Upper lobe of right lung (tissue), 1 donor: Measurements from ENCODE around the gene RASA2. TPM values are rescaled to one million over a fixed set of nuclear protein-coding genes. Genes with fewer than 3 reads are reported as not detected.

Experiments used
- ATAC-seq: fragments of 200-7000 bp; cut with Tn5 transposase; one replicate; pipeline ENCODE4 v1.9.1; 2020; ENCODE audit warnings: mild to moderate bottlenecking, moderate library complexity
- DNase-seq: peaks from one replicate; pipeline ENCODE4 v3.0.0-alpha.2; 2020
- H3K27ac ChIP-seq: fragments of 200-600 bp; one replicate; pipeline ENCODE4 v1.8.0; 2022
- H3K27me3 ChIP-seq: fragments of 200-600 bp; one replicate; pipeline ENCODE4 v1.8.0; 2022; ENCODE audit warnings: mild to moderate bottlenecking
- H3K36me3 ChIP-seq: fragments of 200-600 bp; one replicate; pipeline ENCODE4 v1.8.0; 2022
- H3K4me1 ChIP-seq: fragments of 200-600 bp; one replicate; pipeline ENCODE4 v1.8.0; 2022
- H3K4me3 ChIP-seq: fragments of 200-600 bp; one replicate; pipeline ENCODE4 v1.8.0; 2022; ENCODE audit warnings: mild to moderate bottlenecking
- H3K9me3 ChIP-seq: fragments of 200-600 bp; one replicate; pipeline ENCODE4 v1.8.0; 2022
- intact Hi-C: fragments of 100-400 bp; cut with DNase I; formaldehyde crosslinking; loops from one replicate; pipeline ENCODE4 v1.11.0; 2022
- long read RNA-seq: library from polyadenylated mRNA; unstranded; transcript quantifications from one replicate; pipeline ENCODE4 v2.0.0, GENCODE V29; 2021
- total RNA-seq: library from RNA; stranded (reverse); fragmentation: NEBNext Ultra II Directional; extraction: Animal tissue kit (Norgen Biotek cat#: 25700); gene quantifications from one replicate; pipeline ENCODE4 v1.2.1, GENCODE V29; 2021
- TF ChIP-seq, protein P1 (sequence below): fragments of 200-600 bp; IDR thresholded peaks from one replicate; pipeline ENCODE4 v1.8.0; 2022; ENCODE audit warnings: antibody characterized with exemption
- donor health status: DM: no; HTN: yes; CAD: no; lungs with severe emphysema.

The RASA2 gene, protein sequence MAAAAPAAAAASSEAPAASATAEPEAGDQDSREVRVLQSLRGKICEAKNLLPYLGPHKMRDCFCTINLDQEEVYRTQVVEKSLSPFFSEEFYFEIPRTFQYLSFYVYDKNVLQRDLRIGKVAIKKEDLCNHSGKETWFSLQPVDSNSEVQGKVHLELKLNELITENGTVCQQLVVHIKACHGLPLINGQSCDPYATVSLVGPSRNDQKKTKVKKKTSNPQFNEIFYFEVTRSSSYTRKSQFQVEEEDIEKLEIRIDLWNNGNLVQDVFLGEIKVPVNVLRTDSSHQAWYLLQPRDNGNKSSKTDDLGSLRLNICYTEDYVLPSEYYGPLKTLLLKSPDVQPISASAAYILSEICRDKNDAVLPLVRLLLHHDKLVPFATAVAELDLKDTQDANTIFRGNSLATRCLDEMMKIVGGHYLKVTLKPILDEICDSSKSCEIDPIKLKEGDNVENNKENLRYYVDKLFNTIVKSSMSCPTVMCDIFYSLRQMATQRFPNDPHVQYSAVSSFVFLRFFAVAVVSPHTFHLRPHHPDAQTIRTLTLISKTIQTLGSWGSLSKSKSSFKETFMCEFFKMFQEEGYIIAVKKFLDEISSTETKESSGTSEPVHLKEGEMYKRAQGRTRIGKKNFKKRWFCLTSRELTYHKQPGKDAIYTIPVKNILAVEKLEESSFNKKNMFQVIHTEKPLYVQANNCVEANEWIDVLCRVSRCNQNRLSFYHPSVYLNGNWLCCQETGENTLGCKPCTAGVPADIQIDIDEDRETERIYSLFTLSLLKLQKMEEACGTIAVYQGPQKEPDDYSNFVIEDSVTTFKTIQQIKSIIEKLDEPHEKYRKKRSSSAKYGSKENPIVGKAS
- 30.3 TPM for total RNA-seq
- long read RNA-seq, full-length matches to known transcripts = 6 of 29 reads
- long read RNA-seq, partial matches to known transcripts = 6 of 29 reads
- long read RNA-seq, other reads (novel, unspliced or antisense) = 17 of 29 reads

DNA sequence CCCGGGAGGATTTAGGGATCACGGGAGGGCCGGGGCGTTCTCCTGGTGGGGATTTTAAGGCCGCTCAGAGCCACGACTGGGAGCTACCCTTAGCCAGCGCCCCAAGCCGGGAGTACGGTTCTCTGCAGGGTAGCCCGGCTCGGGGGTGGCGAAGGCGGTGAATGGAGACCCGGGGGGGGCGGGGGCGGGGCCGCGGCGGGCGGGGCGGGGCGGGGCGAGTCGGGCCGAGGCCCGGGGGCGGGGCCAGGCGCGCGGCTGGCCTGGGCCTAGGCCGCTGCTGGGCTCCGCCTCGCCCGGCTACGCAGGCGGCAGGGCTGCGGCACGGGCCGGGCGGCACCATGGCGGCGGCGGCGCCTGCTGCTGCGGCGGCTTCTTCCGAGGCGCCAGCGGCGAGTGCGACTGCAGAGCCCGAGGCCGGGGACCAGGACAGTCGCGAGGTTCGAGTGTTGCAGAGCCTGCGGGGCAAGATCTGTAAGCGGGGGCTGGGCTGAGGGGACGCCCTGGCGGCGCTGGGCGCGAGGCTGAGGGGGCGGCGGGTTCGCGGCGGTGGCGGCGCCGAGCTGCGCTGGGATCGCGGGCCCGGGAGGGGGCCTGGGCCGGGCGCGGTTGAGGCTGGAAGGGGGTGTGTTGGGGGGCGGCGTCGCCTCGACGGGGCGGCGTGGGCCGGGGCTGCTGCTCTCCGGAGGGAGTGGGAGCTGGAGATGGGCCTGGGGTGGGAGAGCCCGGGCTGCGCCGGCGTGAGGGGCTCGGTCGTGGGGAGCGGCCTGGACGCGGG is at the start of gene RASA2:
RASA2 (plus strand) TSS at position 282 of the 775 bp plus-strand sequence; CDS start at position 339, 57 bp downstream.
- H3K4me3 ChIP-seq = peak within 1 kb of the TSS; percentile 73
- ATAC-seq = peak; percentile 92
- no peaks in the 10 kb centered on the region for H3K27me3 ChIP-seq
- H3K9me3 ChIP-seq = no peaks in the 10 kb centered on the region
- intact Hi-C loops = no loop called here
- peaks cover 13% of the 10 kb centered on the region for H3K4me1 ChIP-seq
- H3K27ac ChIP-seq = peak within 1 kb of the TSS; percentile 90
- peak; percentile 88 for DNase-seq
- H3K36me3 ChIP-seq = no peaks in the 10 kb centered on the region
- TF ChIP-seq, protein P1, sequence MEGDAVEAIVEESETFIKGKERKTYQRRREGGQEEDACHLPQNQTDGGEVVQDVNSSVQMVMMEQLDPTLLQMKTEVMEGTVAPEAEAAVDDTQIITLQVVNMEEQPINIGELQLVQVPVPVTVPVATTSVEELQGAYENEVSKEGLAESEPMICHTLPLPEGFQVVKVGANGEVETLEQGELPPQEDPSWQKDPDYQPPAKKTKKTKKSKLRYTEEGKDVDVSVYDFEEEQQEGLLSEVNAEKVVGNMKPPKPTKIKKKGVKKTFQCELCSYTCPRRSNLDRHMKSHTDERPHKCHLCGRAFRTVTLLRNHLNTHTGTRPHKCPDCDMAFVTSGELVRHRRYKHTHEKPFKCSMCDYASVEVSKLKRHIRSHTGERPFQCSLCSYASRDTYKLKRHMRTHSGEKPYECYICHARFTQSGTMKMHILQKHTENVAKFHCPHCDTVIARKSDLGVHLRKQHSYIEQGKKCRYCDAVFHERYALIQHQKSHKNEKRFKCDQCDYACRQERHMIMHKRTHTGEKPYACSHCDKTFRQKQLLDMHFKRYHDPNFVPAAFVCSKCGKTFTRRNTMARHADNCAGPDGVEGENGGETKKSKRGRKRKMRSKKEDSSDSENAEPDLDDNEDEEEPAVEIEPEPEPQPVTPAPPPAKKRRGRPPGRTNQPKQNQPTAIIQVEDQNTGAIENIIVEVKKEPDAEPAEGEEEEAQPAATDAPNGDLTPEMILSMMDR = no peak

DNA sequence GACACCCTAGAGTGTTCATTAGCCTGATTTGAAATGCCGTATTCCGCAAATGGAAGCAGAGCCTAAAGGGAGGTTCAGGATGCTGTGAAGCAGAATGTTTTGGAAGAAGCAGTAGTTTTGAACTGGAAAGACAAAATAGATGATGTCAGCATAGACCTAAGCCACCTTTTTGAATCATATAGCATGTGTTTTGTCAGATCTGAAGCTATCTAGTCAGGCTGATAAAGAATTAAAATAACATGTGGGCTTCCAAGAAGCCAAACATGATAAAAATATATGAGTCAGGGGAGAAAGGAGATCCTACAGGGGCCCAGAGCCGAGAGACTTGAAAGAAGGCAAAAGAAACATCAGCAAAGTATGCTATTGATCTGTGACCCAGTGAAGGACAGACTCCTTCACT is 47.2 kb upstream of the RASA2 start:
- intact Hi-C loops = no loop called here
- Histone ChIP-seq H3K4me3 (no peak overlapping the region), H3K27ac (no peak overlapping the region), H3K4me1 (peaks cover 34% of the 10 kb centered on the region), H3K36me3 (peaks cover 44% of the 10 kb centered on the region), H3K9me3 (no peaks in the 10 kb centered on the region), H3K27me3 (no peaks in the 10 kb centered on the region)
- ATAC-seq (no peak), DNase-seq (no peak)
- TF ChIP-seq, protein P1 = no peak

DNA sequence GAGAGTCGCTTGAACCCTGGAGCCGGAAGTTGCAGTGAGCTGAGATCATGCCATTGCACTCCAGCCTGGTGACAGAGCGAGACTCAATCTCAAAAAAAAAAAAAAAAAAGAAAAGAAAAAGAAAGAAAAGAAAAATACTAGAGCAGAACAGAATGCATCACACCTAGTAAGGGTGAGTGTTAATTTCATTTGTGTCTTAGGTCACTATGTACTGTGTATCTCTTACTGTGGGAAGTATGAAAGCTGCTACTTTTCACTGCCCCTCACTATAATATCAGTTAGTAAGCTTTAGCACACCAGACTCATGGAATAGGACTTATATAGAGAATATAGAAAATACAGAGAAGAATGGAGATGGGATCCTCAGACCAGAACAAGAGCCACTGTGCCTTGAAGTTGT is 45.9 kb upstream of the RASA2 start:
- DNase-seq = no peak
- TF ChIP-seq, protein P1 = no peak
- Histone ChIP-seq H3K9me3 (no peaks in the 10 kb centered on the region), H3K4me3 (no peak overlapping the region), H3K27ac (peak overlapping the region; percentile 55), H3K4me1 (peaks cover 34% of the 10 kb centered on the region), H3K27me3 (no peaks in the 10 kb centered on the region), H3K36me3 (peaks cover 57% of the 10 kb centered on the region)
- no peak for ATAC-seq
- intact Hi-C loops = no loop called here

DNA sequence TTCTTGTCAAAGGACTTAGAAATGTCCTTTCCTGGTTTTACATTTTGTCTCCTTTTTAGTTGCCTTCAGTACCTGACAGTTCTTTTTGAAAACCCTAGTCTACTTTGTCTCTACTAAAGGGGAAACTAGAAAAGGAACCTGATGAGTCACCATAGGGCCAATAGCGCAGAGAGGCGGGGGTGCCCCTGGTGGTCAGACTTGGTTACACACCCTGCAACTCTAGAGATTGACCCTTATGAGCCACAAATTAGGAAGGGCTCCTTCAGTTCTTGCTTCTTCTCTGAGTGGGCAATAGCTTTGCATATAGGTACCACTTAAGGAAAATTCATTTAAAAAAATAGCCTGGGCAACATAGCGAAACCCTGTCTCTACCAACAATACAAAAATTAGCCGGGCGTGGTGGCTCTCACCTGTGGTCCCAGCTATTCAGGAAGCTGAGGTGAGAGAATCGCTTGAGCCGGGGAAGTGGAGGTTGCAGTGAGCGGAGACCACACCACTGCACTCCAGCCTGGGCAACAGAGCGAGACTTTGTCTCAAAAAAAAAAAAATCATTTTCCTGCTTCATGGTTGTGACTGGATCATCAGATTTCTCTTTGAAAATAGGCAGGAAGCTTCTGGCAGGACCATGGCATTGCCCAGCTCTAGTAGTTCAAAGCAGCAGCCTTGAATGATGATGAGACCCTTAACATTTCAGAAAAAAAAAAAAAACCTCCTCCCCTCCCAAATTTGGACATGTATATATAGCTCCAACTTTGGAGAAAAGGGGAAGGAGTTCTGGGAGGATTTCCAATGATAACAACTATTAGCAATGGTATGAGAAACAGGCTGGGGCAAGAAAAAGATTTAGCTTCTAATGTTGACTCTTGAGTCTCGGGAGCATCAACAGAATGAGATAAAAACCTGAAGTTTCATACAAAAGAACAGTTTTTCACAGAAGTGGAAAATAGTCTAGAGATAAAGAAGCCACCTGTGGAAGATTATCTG is 45.2 kb upstream of the RASA2 start:
- peak; percentile 98 for ATAC-seq
- Histone ChIP-seq H3K36me3 (peaks cover 57% of the 10 kb centered on the region), H3K4me3 (no peak overlapping the region), H3K4me1 (peaks cover 34% of the 10 kb centered on the region), H3K9me3 (no peaks in the 10 kb centered on the region), H3K27ac (peak overlapping the region; percentile 72), H3K27me3 (no peaks in the 10 kb centered on the region)
- peak; percentile 85 for DNase-seq
- intact Hi-C loops = no loop called here
- TF ChIP-seq, protein P1 = peak; percentile 89
